Measurements from ENCODE around the gene PLXNA4. TPM values are rescaled to one million over a fixed set of nuclear protein-coding genes. Genes with fewer than 3 reads are reported as not detected.

Gene PLXNA4
- total RNA-seq, 1 donor from 2014 or later = 13.6 TPM

DNA sequence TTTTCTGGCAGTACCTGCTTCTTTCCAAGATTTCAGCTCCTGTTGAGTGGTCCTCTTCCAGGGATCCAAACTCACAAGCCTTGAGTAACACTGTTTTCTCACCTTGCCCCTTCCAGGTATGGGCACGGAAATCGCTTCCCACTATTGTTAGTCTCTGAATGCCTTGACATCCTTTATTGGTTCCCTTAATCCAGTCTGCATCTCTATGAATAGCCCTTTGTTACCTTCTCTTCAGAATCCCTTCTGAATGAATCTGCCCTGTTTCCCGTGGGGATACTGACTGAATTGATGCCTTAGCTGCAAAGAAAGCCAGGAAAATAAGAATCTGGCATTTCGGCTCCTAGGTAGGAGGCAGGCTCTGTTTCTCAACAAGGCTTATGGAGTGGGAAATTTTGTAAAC lies 467.7 kb downstream of the PLXNA4 start:
- Mint-ChIP-seq H3K27ac (no peak overlapping the region), H3K9me3 (no peaks in the 10 kb centered on the region), H3K27me3 (no peaks in the 10 kb centered on the region), H3K36me3 (no peaks in the 10 kb centered on the region), H3K4me3 (no peak overlapping the region), H3K4me1 (ENCODE audit: unreplicated experiment) (peaks cover 12% of the 10 kb centered on the region)
- DNase-seq (ENCODE audit: extremely low spot score, unreplicated experiment) = no peak
- no peak for TF ChIP-seq CTCF (conservative IDR thresholded peaks at IDR 0.05)

DNA sequence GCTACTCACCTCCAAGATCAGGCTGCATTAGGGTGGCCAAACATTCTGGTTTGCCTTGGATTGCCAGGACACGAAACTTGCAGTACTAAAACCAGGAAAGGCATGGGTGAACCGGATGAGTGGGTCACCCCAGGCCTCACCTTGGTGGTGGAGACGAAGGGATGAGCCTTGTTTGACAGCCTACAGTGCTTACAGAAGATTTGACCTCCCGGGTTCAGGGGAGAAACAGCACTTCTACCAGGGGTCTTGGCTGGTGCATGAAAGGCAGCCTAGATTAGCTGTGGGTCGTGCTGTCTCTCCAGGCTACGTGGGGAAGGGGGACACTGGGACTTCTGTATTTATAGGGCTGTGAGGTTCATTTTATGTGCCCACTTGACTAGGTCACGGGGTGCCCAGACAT lies 469.8 kb downstream of the PLXNA4 start:
- H3K4me3 Mint-ChIP-seq = no peak overlapping the region

DNA sequence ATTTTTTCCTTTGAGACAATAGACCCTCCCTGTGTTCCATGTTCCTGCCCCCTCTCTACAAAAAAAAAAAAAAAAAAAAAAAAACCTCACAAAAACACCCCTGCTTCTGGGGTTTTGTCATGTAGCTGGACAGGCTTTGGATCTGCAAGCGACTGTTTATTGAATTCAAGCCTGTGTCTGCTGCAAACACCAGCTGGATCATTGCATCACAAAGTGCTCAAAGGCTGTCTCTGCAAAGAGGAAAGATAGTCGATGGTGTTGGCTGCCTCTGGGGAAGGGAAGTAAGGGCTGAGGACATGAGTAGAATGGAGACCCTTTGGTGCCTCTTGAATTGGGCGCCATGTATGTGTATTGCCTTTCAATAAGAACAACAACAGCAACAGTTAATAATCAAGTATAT lies 471.2 kb downstream of the PLXNA4 start:
- H3K36me3 Mint-ChIP-seq = no peaks in the 10 kb centered on the region
- H3K4me1 Mint-ChIP-seq (ENCODE audit: unreplicated experiment) = peaks cover 4% of the 10 kb centered on the region
- no peaks in the 10 kb centered on the region for H3K27me3 Mint-ChIP-seq
- TF ChIP-seq CTCF (conservative IDR thresholded peaks at IDR 0.05) = no peak
- no peaks in the 10 kb centered on the region for H3K9me3 Mint-ChIP-seq
- no peak for DNase-seq (ENCODE audit: extremely low spot score, unreplicated experiment)
- no peak overlapping the region for H3K27ac Mint-ChIP-seq
- H3K4me3 Mint-ChIP-seq = no peak overlapping the region

More for the DNA sequence above, 469.8 kb downstream of the PLXNA4 start:
- Mint-ChIP-seq H3K27me3 (no peaks in the 10 kb centered on the region), H3K27ac (no peak overlapping the region), H3K4me1 (ENCODE audit: unreplicated experiment) (peaks cover 4% of the 10 kb centered on the region), H3K36me3 (no peaks in the 10 kb centered on the region), H3K9me3 (no peaks in the 10 kb centered on the region)
- TF ChIP-seq CTCF (conservative IDR thresholded peaks at IDR 0.05) = no peak
- DNase-seq (ENCODE audit: extremely low spot score, unreplicated experiment) = no peak

GRCh38 chr7:132103718-132104117 lies 472.6 kb downstream of the PLXNA4 start:
- DNase-seq (ENCODE audit: extremely low spot score, unreplicated experiment) = no peak
- H3K27ac Mint-ChIP-seq = no peak overlapping the region
- peaks cover 3% of the 10 kb centered on the region for H3K27me3 Mint-ChIP-seq
- H3K36me3 Mint-ChIP-seq = no peaks in the 10 kb centered on the region
- H3K9me3 Mint-ChIP-seq = no peaks in the 10 kb centered on the region
- H3K4me3 Mint-ChIP-seq = no peak overlapping the region
- H3K4me1 Mint-ChIP-seq (ENCODE audit: unreplicated experiment) = peaks cover 2% of the 10 kb centered on the region
- TF ChIP-seq CTCF (conservative IDR thresholded peaks at IDR 0.05) = no peak

DNA sequence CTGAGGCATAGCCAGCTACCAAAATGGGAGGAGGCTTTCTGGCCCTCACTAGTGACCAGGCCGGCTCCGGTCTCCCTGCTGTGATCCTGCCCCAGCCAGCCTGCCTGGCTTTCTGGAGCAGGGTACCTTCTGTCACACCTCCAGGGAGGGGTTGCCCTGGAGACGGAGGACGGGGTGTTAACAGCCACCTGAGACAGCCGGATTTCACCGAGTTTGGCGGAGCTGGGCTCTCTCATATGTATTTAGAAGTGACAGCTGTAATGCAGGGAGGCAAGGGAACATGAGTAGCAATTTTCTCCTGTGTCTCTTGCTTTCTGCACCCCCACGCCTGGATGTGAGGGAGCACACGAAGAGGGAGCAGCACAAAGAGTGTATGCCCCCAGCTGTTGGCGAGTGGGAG lies 473.3 kb downstream of the PLXNA4 start:
- no peaks in the 10 kb centered on the region for H3K36me3 Mint-ChIP-seq
- no peak overlapping the region for H3K27ac Mint-ChIP-seq
- TF ChIP-seq CTCF (conservative IDR thresholded peaks at IDR 0.05) = no peak
- no peaks in the 10 kb centered on the region for H3K4me1 Mint-ChIP-seq (ENCODE audit: unreplicated experiment)
- H3K4me3 Mint-ChIP-seq = no peak overlapping the region
- DNase-seq (ENCODE audit: extremely low spot score, unreplicated experiment) = no peak
- peaks cover 3% of the 10 kb centered on the region for H3K27me3 Mint-ChIP-seq
- no peaks in the 10 kb centered on the region for H3K9me3 Mint-ChIP-seq

- Mint-ChIP-seq H3K27me3 (peaks cover 6% of the 10 kb centered on the region), H3K4me1 (ENCODE audit: unreplicated experiment) (no peaks in the 10 kb centered on the region)
These were observed 473.9 kb downstream of the PLXNA4 start for GRCh38 chr7:132102391-132102790.

More at GRCh38 chr7:132102391-132102790, 473.9 kb downstream of the PLXNA4 start:
- no peaks in the 10 kb centered on the region for H3K36me3 Mint-ChIP-seq
- TF ChIP-seq CTCF (conservative IDR thresholded peaks at IDR 0.05) = no peak
- H3K27ac Mint-ChIP-seq = no peak overlapping the region
- DNase-seq (ENCODE audit: extremely low spot score, unreplicated experiment) = no peak
- H3K4me3 Mint-ChIP-seq = no peak overlapping the region
- no peaks in the 10 kb centered on the region for H3K9me3 Mint-ChIP-seq

Data from type B pancreatic cell (in vitro differentiated cells).